ENCODE measurements around the gene KRTAP19-4. TPM values are rescaled to one million over a fixed set of nuclear protein-coding genes. Genes with fewer than 3 reads are reported as not detected.

KRTAP19-4 gene
- total and polyA plus RNA-seq, 7 experiments from 2014 or later: not detected

- ATAC-seq: no peak
- intact Hi-C loops (cut with micrococcal nuclease): no loop called here
- H3K36me3 Mint-ChIP-seq: no peaks in the 10 kb centered on the region
Measured at GRCh38 chr21:30468900-30469714, 27.9 kb downstream of the KRTAP19-4 start.

GRCh38 chr21:30463713-30464112 is 33.3 kb downstream of the KRTAP19-4 start:
- Mint-ChIP-seq H3K9me3 (peaks cover 0 to 5% (median 0%) of the 10 kb centered on the region in 11 donors), H3K4me1 (no peaks in the 10 kb centered on the region), H3K27ac (no peak overlapping the region), H3K4me3 (no peak overlapping the region), H3K27me3 (peaks cover 0 to 30% (median 11%) of the 10 kb centered on the region in 5 donors), H3K36me3 (no peaks in the 10 kb centered on the region)
- ATAC-seq (no peak), DNase-seq (no peak)
- Histone ChIP-seq H3K4me3 (ENCODE audit: low read length) (no peak overlapping the region), H3K27me3 (ENCODE audit: control insufficient read depth in 2 of 2, insufficient read depth in 2 of 2, low read length in 2 of 2) (no peaks in the 10 kb centered on the region), H3K4me1 (ENCODE audit: control insufficient read depth in 2 of 2, insufficient read depth in 2 of 2, low read length in 2 of 2) (no peaks in the 10 kb centered on the region), H3K27ac (ENCODE audit: low read depth, low read length) (no peak overlapping the region), H3K36me3 (ENCODE audit: control insufficient read depth in 2 of 3, insufficient read depth in 3 of 3, low read length in 3 of 3) (no peaks in the 10 kb centered on the region), H3K9me3 (ENCODE audit: control insufficient read depth in 2 of 3, low read length in 3 of 3) (no peaks in the 10 kb centered on the region)
- intact Hi-C loops (cut with micrococcal nuclease): no loop called here
- ChIA-PET POLR2A (no interaction called here), CTCF (no interaction called here)

More at GRCh38 chr21:30468900-30469714, 27.9 kb downstream of the KRTAP19-4 start:
- Mint-ChIP-seq H3K27me3 (peaks cover 0 to 31% (median 13%) of the 10 kb centered on the region in 5 donors), H3K27ac (no peak overlapping the region), H3K9me3 (peaks cover 0 to 6% (median 0%) of the 10 kb centered on the region in 11 donors), H3K4me1 (no peaks in the 10 kb centered on the region), H3K4me3 (no peak overlapping the region)
- no peaks in the 10 kb centered on the region for H3K27me3 ChIP-seq (ENCODE audit: control insufficient read depth in 2 of 2, insufficient read depth in 2 of 2, low read length in 2 of 2)
- ChIA-PET POLR2A (no interaction called here), CTCF (no interaction called here)
- no peak for DNase-seq
- no peak overlapping the region for H3K27ac ChIP-seq (ENCODE audit: low read depth, low read length)
- H3K4me1 ChIP-seq (ENCODE audit: control insufficient read depth in 2 of 2, insufficient read depth in 2 of 2, low read length in 2 of 2): no peaks in the 10 kb centered on the region
- H3K9me3 ChIP-seq (ENCODE audit: control insufficient read depth in 2 of 3, low read length in 3 of 3): no peaks in the 10 kb centered on the region
- no peak overlapping the region for H3K4me3 ChIP-seq (ENCODE audit: low read length)
- no peaks in the 10 kb centered on the region for H3K36me3 ChIP-seq (ENCODE audit: control insufficient read depth in 2 of 3, insufficient read depth in 3 of 3, low read length in 3 of 3)

- DNase-seq: no peak
- H3K27me3 Mint-ChIP-seq: peaks cover 0 to 32% (median 7%) of the 10 kb centered on the region in 5 donors
- H3K36me3 ChIP-seq (ENCODE audit: control insufficient read depth in 2 of 3, insufficient read depth in 3 of 3, low read length in 3 of 3): no peaks in the 10 kb centered on the region
- H3K27me3 ChIP-seq (ENCODE audit: control insufficient read depth in 2 of 2, insufficient read depth in 2 of 2, low read length in 2 of 2): no peaks in the 10 kb centered on the region
- ChIA-PET POLR2A (no interaction called here), CTCF (no interaction called here)
- no peak overlapping the region for H3K27ac ChIP-seq (ENCODE audit: low read depth, low read length)
- peaks cover 0 to 9% (median 0%) of the 10 kb centered on the region in 11 donors for H3K9me3 Mint-ChIP-seq
- no peak overlapping the region for H3K4me3 ChIP-seq (ENCODE audit: low read length)
- H3K4me1 Mint-ChIP-seq: peaks cover 0 to 6% (median 0%) of the 10 kb centered on the region in 7 donors
- intact Hi-C loops (cut with micrococcal nuclease): no loop called here
- H3K27ac Mint-ChIP-seq: no peak overlapping the region
- no peaks in the 10 kb centered on the region for H3K4me1 ChIP-seq (ENCODE audit: control insufficient read depth in 2 of 2, insufficient read depth in 2 of 2, low read length in 2 of 2)
- no peaks in the 10 kb centered on the region for H3K9me3 ChIP-seq (ENCODE audit: control insufficient read depth in 2 of 3, low read length in 3 of 3)
- no peak overlapping the region for H3K4me3 Mint-ChIP-seq
- ATAC-seq: no peak
- no peaks in the 10 kb centered on the region for H3K36me3 Mint-ChIP-seq
Measured at GRCh38 chr21:30448514-30448913, 48.5 kb downstream of the KRTAP19-4 start.

- Mint-ChIP-seq H3K27ac (no peak overlapping the region), H3K27me3 (peaks cover 0 to 32% (median 7%) of the 10 kb centered on the region in 5 donors), H3K36me3 (no peaks in the 10 kb centered on the region), H3K9me3 (peaks cover 0 to 9% (median 0%) of the 10 kb centered on the region in 11 donors), H3K4me1 (peaks cover 0 to 6% (median 0%) of the 10 kb centered on the region in 7 donors), H3K4me3 (no peak overlapping the region)
- POLR2A ChIA-PET: no interaction called here
- Histone ChIP-seq H3K27ac (ENCODE audit: low read depth, low read length) (no peak overlapping the region), H3K9me3 (ENCODE audit: control insufficient read depth in 2 of 3, low read length in 3 of 3) (no peaks in the 10 kb centered on the region), H3K27me3 (ENCODE audit: control insufficient read depth in 2 of 2, insufficient read depth in 2 of 2, low read length in 2 of 2) (no peaks in the 10 kb centered on the region), H3K36me3 (ENCODE audit: control insufficient read depth in 2 of 3, insufficient read depth in 3 of 3, low read length in 3 of 3) (no peaks in the 10 kb centered on the region), H3K4me3 (ENCODE audit: low read length) (no peak overlapping the region), H3K4me1 (ENCODE audit: control insufficient read depth in 2 of 2, insufficient read depth in 2 of 2, low read length in 2 of 2) (no peaks in the 10 kb centered on the region)
- ATAC-seq: no peak
- DNase-seq: no peak
- intact Hi-C loops (cut with micrococcal nuclease): no loop called here
- CTCF ChIA-PET: no interaction called here
Measured at GRCh38 chr21:30447056-30447455, 49.9 kb downstream of the KRTAP19-4 start.

Other genes with a start within 250 kb of the KRTAP19-4 start
- not detected for gene KRTAP24-1, start 214.2 kb downstream of the KRTAP19-4 start, total RNA-seq
- gene KRTAP24-1, start 214.2 kb downstream of the KRTAP19-4 start, polyA plus RNA-seq: not detected
- not detected for gene KRTAP25-1, start 207.7 kb downstream of the KRTAP19-4 start, total RNA-seq
- not detected for gene KRTAP25-1, start 207.7 kb downstream of the KRTAP19-4 start, polyA plus RNA-seq
- gene KRTAP26-1, start 176.8 kb downstream of the KRTAP19-4 start, total RNA-seq: not detected
- gene KRTAP26-1, start 176.8 kb downstream of the KRTAP19-4 start, polyA plus RNA-seq: not detected
- not detected for gene KRTAP27-1, start 159.5 kb downstream of the KRTAP19-4 start, total RNA-seq
- gene KRTAP27-1, start 159.5 kb downstream of the KRTAP19-4 start, polyA plus RNA-seq: not detected
- not detected for gene KRTAP23-1, start 148.6 kb downstream of the KRTAP19-4 start, total RNA-seq
- not detected for gene KRTAP23-1, start 148.6 kb downstream of the KRTAP19-4 start, polyA plus RNA-seq
- gene KRTAP13-2, start 124.9 kb downstream of the KRTAP19-4 start, total RNA-seq: not detected
- not detected for gene KRTAP13-2, start 124.9 kb downstream of the KRTAP19-4 start, polyA plus RNA-seq
- gene KRTAP13-1, start 101.1 kb downstream of the KRTAP19-4 start, total RNA-seq: not detected
- not detected for gene KRTAP13-1, start 101.1 kb downstream of the KRTAP19-4 start, polyA plus RNA-seq
- gene KRTAP13-3, start 71.2 kb downstream of the KRTAP19-4 start, total RNA-seq: not detected
- gene KRTAP13-3, start 71.2 kb downstream of the KRTAP19-4 start, polyA plus RNA-seq: not detected
- gene KRTAP13-4, start 66.9 kb downstream of the KRTAP19-4 start, total RNA-seq: not detected
- gene KRTAP13-4, start 66.9 kb downstream of the KRTAP19-4 start, polyA plus RNA-seq: not detected
- gene KRTAP15-1, start 56.9 kb downstream of the KRTAP19-4 start, total RNA-seq: not detected
- not detected for gene KRTAP15-1, start 56.9 kb downstream of the KRTAP19-4 start, polyA plus RNA-seq
- gene KRTAP19-1, start 16.8 kb downstream of the KRTAP19-4 start, total RNA-seq: not detected
- not detected for gene KRTAP19-1, start 16.8 kb downstream of the KRTAP19-4 start, polyA plus RNA-seq
- not detected for gene KRTAP19-2, start 9.7 kb downstream of the KRTAP19-4 start, total RNA-seq
- gene KRTAP19-2, start 9.7 kb downstream of the KRTAP19-4 start, polyA plus RNA-seq: not detected
- not detected for gene KRTAP19-3, start 5.2 kb downstream of the KRTAP19-4 start, total RNA-seq
- not detected for gene KRTAP19-3, start 5.2 kb downstream of the KRTAP19-4 start, polyA plus RNA-seq
- not detected for gene KRTAP19-5, start 5.0 kb upstream of the KRTAP19-4 start, total RNA-seq
- not detected for gene KRTAP19-5, start 5.0 kb upstream of the KRTAP19-4 start, polyA plus RNA-seq
- gene KRTAP19-6, start 44.7 kb upstream of the KRTAP19-4 start, total RNA-seq: not detected
- not detected for gene KRTAP19-6, start 44.7 kb upstream of the KRTAP19-4 start, polyA plus RNA-seq
- gene KRTAP19-7, start 64.1 kb upstream of the KRTAP19-4 start, total RNA-seq: not detected
- not detected for gene KRTAP19-7, start 64.1 kb upstream of the KRTAP19-4 start, polyA plus RNA-seq
- gene KRTAP22-2, start 93.2 kb upstream of the KRTAP19-4 start, total RNA-seq: not detected
- gene KRTAP22-2, start 93.2 kb upstream of the KRTAP19-4 start, polyA plus RNA-seq: not detected
- gene KRTAP6-3, start 95.3 kb upstream of the KRTAP19-4 start, total RNA-seq: not detected
- gene KRTAP6-3, start 95.3 kb upstream of the KRTAP19-4 start, polyA plus RNA-seq: not detected
- not detected for gene KRTAP6-2, start 101.7 kb upstream of the KRTAP19-4 start, total RNA-seq
- gene KRTAP6-2, start 101.7 kb upstream of the KRTAP19-4 start, polyA plus RNA-seq: not detected
- not detected for gene KRTAP22-1, start 103.9 kb upstream of the KRTAP19-4 start, total RNA-seq
- not detected for gene KRTAP22-1, start 103.9 kb upstream of the KRTAP19-4 start, polyA plus RNA-seq
- gene KRTAP6-1, start 116.8 kb upstream of the KRTAP19-4 start, total RNA-seq: not detected
- gene KRTAP6-1, start 116.8 kb upstream of the KRTAP19-4 start, polyA plus RNA-seq: not detected
- gene KRTAP20-1, start 119.3 kb upstream of the KRTAP19-4 start, total RNA-seq: not detected
- gene KRTAP20-1, start 119.3 kb upstream of the KRTAP19-4 start, polyA plus RNA-seq: not detected
- not detected for gene KRTAP20-4, start 123.5 kb upstream of the KRTAP19-4 start, total RNA-seq
- gene KRTAP20-4, start 123.5 kb upstream of the KRTAP19-4 start, polyA plus RNA-seq: not detected
- not detected for gene KRTAP20-2, start 138.0 kb upstream of the KRTAP19-4 start, total RNA-seq
- gene KRTAP20-2, start 138.0 kb upstream of the KRTAP19-4 start, polyA plus RNA-seq: not detected
- not detected for gene KRTAP20-3, start 145.7 kb upstream of the KRTAP19-4 start, total RNA-seq
- gene KRTAP20-3, start 145.7 kb upstream of the KRTAP19-4 start, polyA plus RNA-seq: not detected
- not detected for gene KRTAP21-3, start 221.6 kb upstream of the KRTAP19-4 start, total RNA-seq
- gene KRTAP21-3, start 221.6 kb upstream of the KRTAP19-4 start, polyA plus RNA-seq: not detected